Gastrocnemius medialis (tissue), 4 donors: ENCODE data around the gene TBCD.

ENCODE experiments used
- CTCF ChIP-seq, 5 experiments: fragments of 450-650 bp in 3 of 5; fragments of 200-600 bp in 2 of 5; sonication (generic) in 2 of 5; IDR thresholded peaks in 4 of 5; conservative IDR thresholded peaks in 1 of 5; 1 replicate in 4 of 5; 2 replicates in 1 of 5; pipeline ENCODE4 v1.5.1; 2016 to 2019; ENCODE audit warnings: antibody characterized with exemption in 5 of 5, mild to moderate bottlenecking in 3 of 5, moderate library complexity in 3 of 5
- POLR2A ChIP-seq, 2 donors: fragments of 450-650 bp; IDR thresholded peaks; one replicate each; pipeline ENCODE4 v1.6.1; 2017; ENCODE audit warnings: antibody characterized with exemption in 2 of 2, mild to moderate bottlenecking in 2 of 2, moderate library complexity in 2 of 2

- TF ChIP-seq POLR2A (IDR thresholded peaks at IDR 0.05), result no peak
- no peak for TF ChIP-seq CTCF (IDR thresholded peaks at IDR 0.05 in 4 of 5, conservative IDR thresholded peaks at IDR 0.05 in 1 of 5)
Observed at GRCh38 chr17:82967268-82968032, 215.6 kb downstream of the TBCD start.
